GM23248 (cell line): ENCODE data around the gene MPZL1. TPM values are rescaled to one million over a fixed set of nuclear protein-coding genes. Genes with fewer than 3 reads are reported as not detected.
"Not testable (repeated sequence)": the region's sequence is repeated elsewhere in the genome, so short reads cannot be mapped to it uniquely, and the experiment has no call there.

ENCODE experiments used
- DNase-seq: peaks from one replicate; pipeline ENCODE4 v3.0.0-alpha.2; 2015
- H2AFZ ChIP-seq: fragments of 200-600 bp; sonication (generic); 2 replicates; pipeline ENCODE4 v1.6.1; 2016; ENCODE audit warnings: antibody characterized with exemption
- H3F3A ChIP-seq: fragments of 200-600 bp; sonication (generic); 2 replicates; pipeline ENCODE4 v1.6.1; 2016; ENCODE audit warnings: mild to moderate bottlenecking, antibody characterized with exemption, mixed run types; ENCODE audit not compliant: insufficient read depth
- H3K27ac ChIP-seq: fragments of 200-600 bp; sonication (generic); 2 replicates; pipeline ENCODE4 v1.5.1; 2016; ENCODE audit warnings: mild to moderate bottlenecking
- H3K27me3 ChIP-seq: fragments of 200-600 bp; sonication (generic); replicated peaks from 2 replicates; pipeline ENCODE4 v1.6.1; 2016; ENCODE audit warnings: mild to moderate bottlenecking; ENCODE audit not compliant: insufficient read depth
- H3K36me3 ChIP-seq: fragments of 200-600 bp; sonication (generic); 2 replicates; pipeline ENCODE4 v1.6.1; 2016; ENCODE audit warnings: low read depth, mild to moderate bottlenecking
- H3K4me1 ChIP-seq: fragments of 200-600 bp; sonication (generic); 2 replicates; pipeline ENCODE4 v1.6.1; 2016; ENCODE audit warnings: mild to moderate bottlenecking; ENCODE audit not compliant: insufficient read depth
- H3K4me2 ChIP-seq: fragments of 200-600 bp; sonication (generic); one replicate; pipeline ENCODE4 v1.6.1; 2016; ENCODE audit warnings: mild to moderate bottlenecking; ENCODE audit not compliant: unreplicated experiment
- H3K4me3 ChIP-seq: fragments of 200-600 bp; sonication (generic); 2 replicates; pipeline ENCODE4 v1.5.1; 2016; ENCODE audit warnings: mild to moderate bottlenecking
- H3K79me2 ChIP-seq: fragments of 200-600 bp; sonication (generic); 2 replicates; pipeline ENCODE4 v1.6.1; 2016; ENCODE audit warnings: mild to moderate bottlenecking; ENCODE audit not compliant: insufficient read depth
- H3K9ac ChIP-seq: fragments of 200-600 bp; sonication (generic); 2 replicates; pipeline ENCODE4 v1.6.1; 2016; ENCODE audit warnings: mild to moderate bottlenecking
- H3K9me2 ChIP-seq: fragments of 200-600 bp; sonication (generic); 2 replicates; pipeline ENCODE4 v1.6.1; 2016; ENCODE audit warnings: mixed run types, mild to moderate bottlenecking, moderate library complexity; ENCODE audit not compliant: insufficient read depth
- H3K9me3 ChIP-seq: fragments of 200-600 bp; sonication (generic); one replicate; pipeline ENCODE4 v1.6.1; 2017; ENCODE audit warnings: low read depth
- H4K20me1 ChIP-seq: fragments of 200-600 bp; sonication (generic); 2 replicates; pipeline ENCODE4 v1.6.0; 2016; ENCODE audit not compliant: insufficient read depth
- EZH2 ChIP-seq: fragments of 200-600 bp; sonication (generic); IDR thresholded peaks from 2 replicates; pipeline ENCODE4 v1.6.1; 2018; ENCODE audit warnings: antibody characterized with exemption, mild to moderate bottlenecking; ENCODE audit not compliant: insufficient read depth, poor library complexity, severe bottlenecking
- EZH2phosphoT487 ChIP-seq: fragments of 200-600 bp; sonication (generic); IDR thresholded peaks from 2 replicates; pipeline ENCODE4 v1.6.1; 2018; ENCODE audit warnings: antibody characterized with exemption, moderate library complexity, mild to moderate bottlenecking, low read depth; ENCODE audit not compliant: insufficient read depth
- WGBS, 2 experiments: methylation state at CpG; one replicate each; pipeline ENCODE4 v1.1.6; 2015 to 2017; ENCODE audit warnings: low lambda C conversion rate in 2 of 2, low coverage in 1 of 2; ENCODE audit errors: missing lambda C conversion rate in 2 of 2; 5-methylcytosine and 5-hydroxymethylcytosine counted together
- in situ Hi-C: fragments of 300-500 bp; cut with MboI; formaldehyde crosslinking; loops from 2 replicates; pipeline ENCODE4 v1.15.0; 2020
- polyA plus RNA-seq: library from polyadenylated mRNA; unstranded; fragments of >200 nt; fragmentation: Nextera tagmentation; extraction: Ambion mirVana; gene quantifications from 2 replicates; pipeline ENCODE4 v1.2.1, GENCODE V29; 2016
- total RNA-seq: library from RNA; depleted of rRNA; stranded (reverse); fragments of >200 nt; shearing (Covaris generic); gene quantifications from 2 replicates; pipeline ENCODE4 v1.2.3, GENCODE V29; 2014

MPZL1 gene
- total and polyA plus RNA-seq, 2 experiments from 2014 or later = 144 to 284 TPM

DNA sequence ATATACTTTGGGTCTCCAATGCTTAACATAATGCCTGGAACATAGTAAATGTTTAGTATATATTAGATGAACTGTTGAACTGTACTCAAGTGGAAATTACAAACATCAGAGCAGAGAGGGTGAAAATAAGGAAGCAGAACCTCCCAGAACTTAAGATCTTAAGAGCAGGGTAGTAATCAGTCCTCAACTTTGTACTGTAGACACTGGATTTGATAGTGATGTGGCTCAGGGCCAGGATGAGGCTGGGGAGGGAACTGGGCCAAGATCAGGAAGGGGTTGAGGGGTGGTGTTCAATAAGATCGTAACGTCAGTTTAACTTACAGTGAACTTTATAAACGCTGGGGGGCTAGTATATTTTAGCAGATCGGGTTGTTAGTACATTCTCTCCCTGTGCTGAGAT is 15.4 kb downstream of the MPZL1 start:
- H3K27ac ChIP-seq = no peak overlapping the region
- H3K4me3 ChIP-seq = no peak overlapping the region
- no peak for TF ChIP-seq EZH2
- no peak for TF ChIP-seq EZH2phosphoT487
- no peak for DNase-seq
- in situ Hi-C loops = no loop called here
- H3K36me3 ChIP-seq = 0 out of 2 replicates have a peak, but pooled peaks cover 8% of the 10 kb centered on the region
- no peak overlapping the region for H2AFZ ChIP-seq
- H3F3A ChIP-seq = peaks cover 4% of the 10 kb centered on the region; the same call in 1 of the 2 replicates
- H3K9me2 ChIP-seq = no peaks in the 10 kb centered on the region
- no peaks in the 10 kb centered on the region for H3K9me3 ChIP-seq
- H3K4me1 ChIP-seq = no peaks in the 10 kb centered on the region
- peaks cover 100% of the 10 kb centered on the region for H3K79me2 ChIP-seq
- H3K9ac ChIP-seq = no peak overlapping the region
- H3K27me3 ChIP-seq = no peaks in the 10 kb centered on the region
- no peak overlapping the region for H3K4me2 ChIP-seq
- no peaks in the 10 kb centered on the region; the same call in 1 of the 2 replicates for H4K20me1 ChIP-seq
- WGBS, 2 experiments = 96 to 99% methylated on average over 4 of the region's 4 CpGs

DNA sequence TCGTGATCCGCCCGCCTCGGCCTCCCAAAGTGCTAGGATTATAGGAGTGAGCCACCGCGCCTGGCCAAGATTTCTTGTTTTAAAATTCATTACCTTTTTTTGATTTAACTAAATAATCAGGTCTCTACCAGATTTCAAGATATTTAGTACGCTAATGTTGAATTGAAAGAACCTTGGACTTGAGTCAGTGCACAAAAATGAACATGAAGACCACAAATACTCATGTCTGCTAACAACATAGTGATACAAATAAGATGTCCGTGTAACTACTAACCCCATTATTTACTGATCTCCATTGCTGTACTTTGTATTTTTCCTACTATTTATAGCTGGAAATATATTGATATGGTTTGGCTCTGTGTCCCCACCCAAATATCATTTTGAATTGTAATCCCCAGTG is 16.4 kb downstream of the MPZL1 start:
- Histone ChIP-seq H3K9ac (no peak overlapping the region), H3K36me3 (0 out of 2 replicates have a peak, but pooled peaks cover 8% of the 10 kb centered on the region), H3K4me2 (no peak overlapping the region), H3F3A (peaks cover 10% of the 10 kb centered on the region; the same call in 1 of the 2 replicates), H3K9me3 (no peaks in the 10 kb centered on the region), H3K9me2 (no peaks in the 10 kb centered on the region), H4K20me1 (no peaks in the 10 kb centered on the region; the same call in 1 of the 2 replicates), H3K27ac (no peak overlapping the region), H3K27me3 (no peaks in the 10 kb centered on the region), H3K4me1 (no peaks in the 10 kb centered on the region), H2AFZ (no peak overlapping the region), H3K79me2 (peaks cover 100% of the 10 kb centered on the region), H3K4me3 (no peak overlapping the region)
- in situ Hi-C loops = no loop called here
- DNase-seq = no peak
- 97 to 98% methylated on average over 8 of the region's 8 CpGs for WGBS, 2 experiments
- no peak for TF ChIP-seq EZH2
- TF ChIP-seq EZH2phosphoT487 = no peak

DNA sequence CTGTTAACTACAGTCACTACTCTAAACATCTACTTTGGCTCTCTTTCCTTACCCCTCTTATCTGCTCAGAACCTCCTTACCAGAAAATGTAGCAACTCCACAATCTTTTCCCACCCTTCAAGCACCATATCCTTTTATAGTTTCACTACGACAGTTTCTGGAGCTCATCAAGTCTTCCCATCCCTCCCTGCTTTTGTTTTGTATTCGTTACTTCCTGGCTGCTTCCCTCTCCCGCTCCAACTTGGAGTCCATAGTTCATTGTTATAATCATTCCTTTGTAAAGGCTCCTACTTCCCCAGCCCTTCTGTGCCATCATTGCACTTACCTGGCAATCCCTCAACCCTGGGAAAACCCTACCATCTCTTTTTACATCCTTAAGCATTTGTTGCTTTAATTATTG is 18.0 kb downstream of the MPZL1 start:
- Histone ChIP-seq H3K36me3 (0 out of 2 replicates have a peak, but pooled peaks cover 8% of the 10 kb centered on the region), H3K4me1 (0 out of 2 replicates have a peak, but pooled peaks cover 2% of the 10 kb centered on the region), H3K9ac (no peak overlapping the region), H3K9me2 (no peaks in the 10 kb centered on the region), H3F3A (peaks cover 12% of the 10 kb centered on the region; the same call in 1 of the 2 replicates), H3K27me3 (no peaks in the 10 kb centered on the region), H3K4me2 (no peak overlapping the region), H3K4me3 (no peak overlapping the region), H3K9me3 (no peaks in the 10 kb centered on the region), H4K20me1 (no peaks in the 10 kb centered on the region; the same call in 1 of the 2 replicates), H3K79me2 (peaks cover 100% of the 10 kb centered on the region), H3K27ac (no peak overlapping the region), H2AFZ (no peak overlapping the region)
- TF ChIP-seq EZH2phosphoT487 = no peak
- TF ChIP-seq EZH2 = no peak
- in situ Hi-C loops = no loop called here
- DNase-seq = no peak
- WGBS, 2 experiments = 53 to 57% methylated on average over 3 of the region's 3 CpGs

DNA sequence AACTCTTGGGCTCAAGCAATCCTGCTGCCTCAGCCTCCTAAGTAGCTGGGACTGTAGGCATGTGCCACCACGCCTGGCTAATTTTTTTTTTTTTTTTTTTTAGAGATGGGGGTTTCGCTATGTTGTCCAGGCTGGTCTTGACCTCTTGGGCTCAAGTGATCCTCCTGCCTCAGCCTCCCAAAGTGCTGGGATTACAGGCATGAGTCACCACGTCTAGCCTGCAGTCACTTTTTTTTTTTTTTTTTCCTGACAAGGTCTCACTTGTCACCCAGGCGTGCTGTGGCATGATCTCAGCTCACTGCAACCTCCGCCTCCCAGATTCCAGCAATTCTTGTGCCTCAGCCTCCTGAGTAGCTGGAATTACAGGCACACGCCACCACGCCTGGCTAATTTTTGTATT is 19.3 kb downstream of the MPZL1 start:
- H4K20me1 ChIP-seq, H3K27ac ChIP-seq, H3K9me3 ChIP-seq, H3K9ac ChIP-seq, H3K9me2 ChIP-seq, DNase-seq, H3K27me3 ChIP-seq, H2AFZ ChIP-seq, H3K4me3 ChIP-seq, H3K36me3 ChIP-seq, in situ Hi-C loops, H3K4me2 ChIP-seq: not testable (repeated sequence)
- 87 to 89% methylated on average over 7 of the region's 7 CpGs for WGBS, 2 experiments
- H3F3A ChIP-seq = peaks cover 17% of the 10 kb centered on the region; the same call in 1 of the 2 replicates
- H3K4me1 ChIP-seq = 0 out of 2 replicates have a peak, but pooled peaks cover 10% of the 10 kb centered on the region
- H3K79me2 ChIP-seq = peaks cover 100% of the 10 kb centered on the region

DNA sequence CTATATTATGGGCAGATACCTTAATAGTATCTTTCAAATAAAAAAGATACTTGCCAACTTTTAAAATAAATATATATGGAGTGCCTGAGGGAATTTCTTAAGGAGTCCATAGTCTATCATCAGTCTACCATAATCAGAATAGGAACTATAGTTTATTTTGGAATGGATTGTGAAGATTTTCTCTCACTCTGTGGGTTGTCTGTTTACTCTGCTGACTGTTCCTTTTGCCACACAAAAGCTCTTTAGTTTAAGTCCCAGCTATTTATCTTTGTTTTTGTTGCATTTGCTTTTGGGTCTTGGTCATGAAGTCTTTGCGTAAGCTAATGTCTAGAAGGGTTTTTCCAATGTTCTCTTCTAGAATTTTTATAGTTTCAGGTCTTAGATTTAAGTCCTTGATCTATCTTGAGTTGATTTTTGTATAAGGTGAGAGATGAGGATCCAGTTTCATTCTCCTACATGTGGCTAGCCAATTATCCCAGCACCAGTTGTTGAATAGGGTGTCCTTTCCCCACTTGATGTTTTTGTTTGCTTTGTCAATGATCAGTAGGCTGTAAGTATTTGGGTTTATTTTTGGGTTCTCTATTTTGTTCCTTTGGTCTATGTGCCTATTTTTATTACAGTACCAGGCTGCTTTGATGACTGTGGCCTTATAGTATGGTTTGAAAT is 20.7 kb downstream of the MPZL1 start:
- H3K36me3 ChIP-seq, DNase-seq, H2AFZ ChIP-seq, H3K4me2 ChIP-seq, H3K9ac ChIP-seq, H3K27me3 ChIP-seq, H4K20me1 ChIP-seq, H3K27ac ChIP-seq, H3K9me2 ChIP-seq, H3K4me3 ChIP-seq, in situ Hi-C loops, H3K9me3 ChIP-seq: not testable (repeated sequence)
- WGBS, 2 experiments = 97 to 100% methylated on average over 1 of the region's 1 CpG
- peaks cover 100% of the 10 kb centered on the region for H3K79me2 ChIP-seq
- peaks cover 21% of the 10 kb centered on the region for H3K4me1 ChIP-seq
- peaks cover 17% of the 10 kb centered on the region; the same call in 1 of the 2 replicates for H3F3A ChIP-seq
